ENCODE measurements around the gene ZNF609.

ZNF609 gene

GRCh38 chr15:64687688-64688087 lies 227.3 kb downstream of the ZNF609 start:
- no peak for ATAC-seq
- no peak for TF ChIP-seq TCF4 (CRISPR knock-in tag; IDR thresholded peaks at IDR 0.05; ENCODE audit: borderline replicate concordance)
- TF ChIP-seq ZFP30 (CRISPR knock-in tag; IDR thresholded peaks at IDR 0.05), result no peak
- TF ChIP-seq ZNF8 (CRISPR knock-in tag; IDR thresholded peaks at IDR 0.05), result no peak
- TF ChIP-seq ZNF70 (CRISPR knock-in tag; IDR thresholded peaks at IDR 0.05), result no peak
- no peak for TF ChIP-seq CREB5 (CRISPR knock-in tag; IDR thresholded peaks at IDR 0.05; ENCODE audit: low read depth)
- TF ChIP-seq SNAI2 (CRISPR knock-in tag; IDR thresholded peaks at IDR 0.05), result no peak
- no peak for TF ChIP-seq PATZ1 (CRISPR knock-in tag; IDR thresholded peaks at IDR 0.05; ENCODE audit: borderline replicate concordance)
- TF ChIP-seq ZC3H10 (CRISPR knock-in tag; IDR thresholded peaks at IDR 0.05), result no peak
- TF ChIP-seq BACH2 (CRISPR knock-in tag; IDR thresholded peaks at IDR 0.05; ENCODE audit: borderline replicate concordance), result no peak
- TF ChIP-seq TSHZ2 (CRISPR knock-in tag; IDR thresholded peaks at IDR 0.05), result no peak
- no peak for TF ChIP-seq CSDC2 (CRISPR knock-in tag; IDR thresholded peaks at IDR 0.05)
- no peak for TF ChIP-seq ZFP3 (CRISPR knock-in tag; IDR thresholded peaks at IDR 0.05)

GRCh38 chr15:64688770-64689169 lies 228.4 kb downstream of the ZNF609 start:
- TF ChIP-seq GLIS3 (CRISPR knock-in tag; IDR thresholded peaks at IDR 0.05), result no peak
- TF ChIP-seq PATZ1 (CRISPR knock-in tag; IDR thresholded peaks at IDR 0.05; ENCODE audit: borderline replicate concordance), result no peak
- TF ChIP-seq RARB (CRISPR knock-in tag; IDR thresholded peaks at IDR 0.05), result no peak
- TF ChIP-seq POU6F1 (CRISPR knock-in tag; IDR thresholded peaks at IDR 0.05; ENCODE audit: borderline replicate concordance, low read depth), result no peak
- no peak for TF ChIP-seq SNAI2 (CRISPR knock-in tag; IDR thresholded peaks at IDR 0.05)
- no peak for TF ChIP-seq ZC3H10 (CRISPR knock-in tag; IDR thresholded peaks at IDR 0.05)
- TF ChIP-seq CSRNP3 (CRISPR knock-in tag; IDR thresholded peaks at IDR 0.05), result no peak
- no peak for TF ChIP-seq ARNTL (CRISPR knock-in tag; IDR thresholded peaks at IDR 0.05; ENCODE audit: borderline replicate concordance, low read depth)
- no peak for TF ChIP-seq ZFP3 (CRISPR knock-in tag; IDR thresholded peaks at IDR 0.05)
- TF ChIP-seq BACH2 (CRISPR knock-in tag; IDR thresholded peaks at IDR 0.05; ENCODE audit: borderline replicate concordance), result no peak
- TF ChIP-seq TOX (CRISPR knock-in tag; IDR thresholded peaks at IDR 0.05; ENCODE audit: borderline replicate concordance), result no peak
- TF ChIP-seq ZNF565 (CRISPR knock-in tag; conservative IDR thresholded peaks at IDR 0.05; ENCODE audit: low read depth), result no peak
- TF ChIP-seq TCF4 (CRISPR knock-in tag; IDR thresholded peaks at IDR 0.05; ENCODE audit: borderline replicate concordance), result no peak
- no peak for TF ChIP-seq ZNF70 (CRISPR knock-in tag; IDR thresholded peaks at IDR 0.05)
- TF ChIP-seq ZFP30 (CRISPR knock-in tag; IDR thresholded peaks at IDR 0.05), result no peak
- TF ChIP-seq PPARA (CRISPR knock-in tag; IDR thresholded peaks at IDR 0.05; ENCODE audit: borderline replicate concordance), result no peak
- no peak for TF ChIP-seq CREB5 (CRISPR knock-in tag; IDR thresholded peaks at IDR 0.05; ENCODE audit: low read depth)
- TF ChIP-seq TSHZ2 (CRISPR knock-in tag; IDR thresholded peaks at IDR 0.05), result no peak
- TF ChIP-seq ESRRG (CRISPR knock-in tag; IDR thresholded peaks at IDR 0.05), result no peak
- no peak for TF ChIP-seq OSR1 (CRISPR knock-in tag; IDR thresholded peaks at IDR 0.05)
- ATAC-seq, result no peak

Measured in SK-N-SH treated with all-trans-retinoic acid at 6 μM for 48 hours (cell line).